ENCODE results near the gene ASIC2. TPM values are rescaled to one million over a fixed set of nuclear protein-coding genes. Genes with fewer than 3 reads are reported as not detected.

Gene ASIC2
- total and polyA plus RNA-seq, 9 of the 15 experiments (the other 6 are each of a cell fraction or from before 2014, with no cell fraction given): not detected

DNA sequence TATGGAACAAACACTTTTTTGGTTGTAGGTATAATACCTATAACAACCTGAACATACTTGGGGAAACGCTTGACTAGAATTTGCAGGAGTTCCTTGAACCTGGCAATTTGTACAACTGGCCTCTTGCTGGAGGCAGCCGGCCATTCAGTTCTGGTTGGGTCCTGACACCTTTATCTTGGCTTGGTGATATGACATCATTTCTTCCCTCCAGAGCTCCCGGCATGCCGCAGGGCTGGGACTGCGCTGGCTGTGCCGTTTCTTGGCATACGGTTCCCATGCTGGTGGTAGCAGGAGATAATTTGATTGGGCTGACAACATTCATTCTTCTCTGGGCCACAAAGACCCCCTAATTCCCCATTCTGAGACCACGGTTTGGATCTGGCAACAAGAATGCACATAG lies 87.5 kb downstream of the ASIC2 start:
- no peak for FAIRE-seq
- Histone ChIP-seq H4K20me1 (replicated peaks; ENCODE audit: control insufficient read depth, insufficient read depth, low read length) (0 out of 2 replicates have a peak, but pooled peaks cover 6% of the 10 kb centered on the region), H3K4me3 (no peak overlapping the region), H2AFZ (ENCODE audit: low read depth, low read length) (no peak overlapping the region), H3K79me2 (ENCODE audit: control insufficient read depth, insufficient read depth, low read length) (no peaks in the 10 kb centered on the region), H3K4me2 (ENCODE audit: insufficient read depth, low read length) (no peak overlapping the region), H3K27ac (ENCODE audit: extremely low read depth, low read depth, low read length) (no peak overlapping the region), H3K9me1 (ENCODE audit: control insufficient read depth, insufficient read depth, low read length) (no peaks in the 10 kb centered on the region), H3K9ac (ENCODE audit: insufficient read depth in 1 of 2, low read depth in 2 of 2, low read length in 2 of 2) (no peak overlapping the region), H3K27me3 (ENCODE audit: control insufficient read depth in 2 of 2, insufficient read depth in 2 of 2, low read length in 2 of 2) (peaks cover 2 to 8% of the 10 kb centered on the region in 2 experiments; a peak in 1 of 5 replicates), H3K9me3 (replicated peaks; ENCODE audit: control insufficient read depth, insufficient read depth, low read depth, low read length) (no peaks in the 10 kb centered on the region), H3K4me1 (replicated peaks in 1 of 2; ENCODE audit: control insufficient read depth in 2 of 2, insufficient read depth in 2 of 2, low read length in 2 of 2) (no peaks in the 10 kb centered on the region), H3K36me3 (ENCODE audit: control insufficient read depth, insufficient read depth, low read length) (no peaks in the 10 kb centered on the region)
- POLR2A ChIA-PET: no interaction called here
- peak in 1 of 2 experiments; percentile 22; a peak in 1 of 4 replicates for TF ChIP-seq NRF1 (conservative IDR thresholded peaks at IDR 0.05 in 1 of 2, IDR thresholded peaks at IDR 0.05 in 1 of 2)
- no peak for TF ChIP-seq DLX4 (CRISPR knock-in tag; IDR thresholded peaks at IDR 0.05)
- TF ChIP-seq ZNF24 (IDR thresholded peaks at IDR 0.05): 0 out of 2 replicates have a peak, but pooled peaks have one; percentile 53
- intact Hi-C loops (cut with micrococcal nuclease): no loop called here
- in situ Hi-C loops (cut with MboI): no loop called here
- ATAC-seq: peak; percentile 44; the same call in 1 of the 3 replicates
- CTCF ChIA-PET (ENCODE audit: low intra/inter-chr PET ratio): no interaction called here
- BruUV-seq (replicated peaks): no TSS peak
- 0% methylated on average over 8 of the region's 8 CpGs for WGBS (ENCODE audit: insufficient coverage, low coverage, missing lambda C conversion rate)
- peak in 2 of 4 experiments; percentile 13 to 21 for DNase-seq (ENCODE audit: extremely low read depth in 1 of 4, low spot score in 3 of 4)

GRCh38 chr17:33204701-33205100 lies 88.4 kb downstream of the ASIC2 start:
- Histone ChIP-seq H3K36me3 (ENCODE audit: control insufficient read depth, insufficient read depth, low read length) (no peaks in the 10 kb centered on the region), H3K27me3 (ENCODE audit: control insufficient read depth in 2 of 2, insufficient read depth in 2 of 2, low read length in 2 of 2) (peaks cover 2 to 8% of the 10 kb centered on the region in 2 experiments; a peak in 1 of 5 replicates), H3K4me1 (replicated peaks in 1 of 2; ENCODE audit: control insufficient read depth in 2 of 2, insufficient read depth in 2 of 2, low read length in 2 of 2) (no peaks in the 10 kb centered on the region), H3K79me2 (ENCODE audit: control insufficient read depth, insufficient read depth, low read length) (no peaks in the 10 kb centered on the region), H2AFZ (ENCODE audit: low read depth, low read length) (no peak overlapping the region), H3K4me3 (no peak overlapping the region), H3K9me3 (replicated peaks; ENCODE audit: control insufficient read depth, insufficient read depth, low read depth, low read length) (no peaks in the 10 kb centered on the region), H3K4me2 (ENCODE audit: insufficient read depth, low read length) (no peak overlapping the region), H3K9ac (ENCODE audit: insufficient read depth in 1 of 2, low read depth in 2 of 2, low read length in 2 of 2) (no peak overlapping the region), H4K20me1 (replicated peaks; ENCODE audit: control insufficient read depth, insufficient read depth, low read length) (0 out of 2 replicates have a peak, but pooled peaks cover 6% of the 10 kb centered on the region), H3K27ac (ENCODE audit: extremely low read depth, low read depth, low read length) (no peak overlapping the region), H3K9me1 (ENCODE audit: control insufficient read depth, insufficient read depth, low read length) (no peaks in the 10 kb centered on the region)
- in situ Hi-C loops (cut with MboI): no loop called here
- 0% methylated on average over 2 of the region's 2 CpGs for WGBS (ENCODE audit: insufficient coverage, low coverage, missing lambda C conversion rate)
- DNase-seq (ENCODE audit: extremely low read depth in 1 of 4, low spot score in 3 of 4) (no peak), ATAC-seq (no peak), FAIRE-seq (no peak)
- POLR2A ChIA-PET: no interaction called here
- intact Hi-C loops (cut with micrococcal nuclease): no loop called here
- BruUV-seq (replicated peaks): no TSS peak
- TF ChIP-seq ZNF740 (CRISPR knock-in tag; IDR thresholded peaks at IDR 0.05): no peak
- TF ChIP-seq ZNF740 (tag; IDR thresholded peaks at IDR 0.05): no peak
- TF ChIP-seq ZNF134 (CRISPR knock-in tag; conservative IDR thresholded peaks at IDR 0.05): no peak
- no peak for TF ChIP-seq NR2C2 (CRISPR knock-in tag; IDR thresholded peaks at IDR 0.05)
- no peak for TF ChIP-seq NR2C2 (tag; IDR thresholded peaks at IDR 0.05)
- TF ChIP-seq TSC22D4 (tag; IDR thresholded peaks at IDR 0.05): no peak
- no peak for TF ChIP-seq FOXK2 (conservative IDR thresholded peaks at IDR 0.05 in 1 of 2, IDR thresholded peaks at IDR 0.05 in 1 of 2; ENCODE audit: low read depth in 2 of 2)
- CTCF ChIA-PET (ENCODE audit: low intra/inter-chr PET ratio): no interaction called here
